K562 (cell line): Measurements from ENCODE around the gene ZNF234. TPM values are rescaled to one million over a fixed set of nuclear protein-coding genes. Genes with fewer than 3 reads are reported as not detected.
"Not testable (repeated sequence)": the region's sequence is repeated elsewhere in the genome, so short reads cannot be mapped to it uniquely, and the experiment has no call there.

ENCODE experiments used
- ATAC-seq: fragments of 200-7000 bp; cut with Tn5 transposase; 3 replicates; pipeline ENCODE4 v1.9.1; 2020; ENCODE audit warnings: moderate library complexity
- BruUV-seq: library from RNA; stranded (reverse); fragments of 400-500 nt; replicated peaks from 2 replicates; lab custom pipeline; 2021; lab: Mats Ljungman, UMichigan
- CTCF ChIA-PET: fragments of 300-600 bp; formaldehyde crosslinking; extraction: SDS; loops from one replicate; lab custom pipeline; 2021; ENCODE audit warnings: low intra/inter-chr PET ratio; lab: Yijun Ruan, JAX
- POLR2A ChIA-PET: fragments of 300-600, 350-650 bp; sonication (Branson Sonifier 250); formaldehyde crosslinking; extraction: SDS; loops from one replicate; lab custom pipeline; 2021; ENCODE audit warnings: antibody characterized with exemption, inconsistent platforms; lab: Yijun Ruan, JAX
- DNase-seq, 4 experiments: peaks; one replicate each; pipeline versions ENCODE4 v3.0.0 to v3.0.0-alpha.2; 2011 to 2018; ENCODE audit warnings: low spot score in 3 of 4, mixed read lengths in 3 of 4; ENCODE audit errors: extremely low read depth in 1 of 4
- FAIRE-seq: peaks from 2 replicates; lab custom pipeline; 2011; peaks lifted over from hg19 to GRCh38; lab: Jason Lieb, UNC
- H2AFZ ChIP-seq: 2 replicates; pipeline ENCODE4 v1.6.0; 2011; ENCODE audit warnings: low read depth, low read length, control low read depth, inconsistent platforms
- H3K27ac ChIP-seq: fragments of 200-600 bp; 3 replicates; pipeline ENCODE4 v1.8.0; 2011; ENCODE audit warnings: low read depth, mild to moderate bottlenecking, control low read depth, inconsistent platforms, low read length, moderate library complexity, mixed read lengths; ENCODE audit errors: extremely low read depth
- H3K27me3 ChIP-seq, 2 experiments: fragments of 300-600 bp in 1 of 2; 2 replicates in 1 of 2; 3 replicates in 1 of 2; pipeline versions ENCODE4 v1.6.0 to v1.8.0; 2011; ENCODE audit warnings: inconsistent platforms in 2 of 2, low read length in 2 of 2, mild to moderate bottlenecking in 1 of 2, mixed read lengths in 1 of 2, moderate library complexity in 1 of 2; ENCODE audit not compliant: control insufficient read depth in 2 of 2, insufficient read depth in 2 of 2
- H3K36me3 ChIP-seq: fragments of 300-600 bp; 3 replicates; pipeline ENCODE4 v1.8.0; 2011; ENCODE audit warnings: mild to moderate bottlenecking, low read length, inconsistent platforms; ENCODE audit not compliant: control insufficient read depth, insufficient read depth
- H3K4me1 ChIP-seq, 2 experiments: fragments of 200-600 bp in 1 of 2; replicated peaks in 1 of 2; 2 replicates in 1 of 2; 3 replicates in 1 of 2; pipeline versions ENCODE4 v1.5.1 to v1.8.0; 2011; ENCODE audit warnings: inconsistent platforms in 2 of 2, low read length in 2 of 2, mild to moderate bottlenecking in 1 of 2, mixed read lengths in 1 of 2, moderate library complexity in 1 of 2; ENCODE audit not compliant: control insufficient read depth in 2 of 2, insufficient read depth in 2 of 2
- H3K4me2 ChIP-seq: 2 replicates; pipeline ENCODE4 v1.6.1; 2011; ENCODE audit warnings: low read length, control low read depth, inconsistent platforms, mixed read lengths; ENCODE audit not compliant: insufficient read depth
- H3K4me3 ChIP-seq: fragments of 200-600 bp; sonication (generic), shearing (Covaris generic); 2 replicates; pipeline ENCODE4 v1.5.1; 2016; ENCODE audit warnings: control low read depth, inconsistent platforms
- H3K79me2 ChIP-seq: fragments of 200-600 bp; 3 replicates; pipeline ENCODE4 v1.8.0; 2011; ENCODE audit warnings: low read length, inconsistent platforms; ENCODE audit not compliant: control insufficient read depth, insufficient read depth
- H3K9ac ChIP-seq, 2 experiments: 2 replicates each; pipeline versions ENCODE4 v1.6.0 to v1.6.1; 2011; ENCODE audit warnings: low read depth in 2 of 2, low read length in 2 of 2, control low read depth in 1 of 2, inconsistent platforms in 1 of 2, mild to moderate bottlenecking in 1 of 2, mixed read lengths in 1 of 2; ENCODE audit not compliant: insufficient read depth in 1 of 2
- H3K9me1 ChIP-seq: one replicate; pipeline ENCODE4 v1.6.0; 2011; ENCODE audit warnings: inconsistent platforms, mild to moderate bottlenecking, low read length, moderate library complexity; ENCODE audit not compliant: control insufficient read depth, insufficient read depth
- H3K9me3 ChIP-seq: replicated peaks from 2 replicates; pipeline ENCODE4 v1.5.1; 2011; ENCODE audit warnings: low read depth, low read length, inconsistent platforms; ENCODE audit not compliant: control insufficient read depth, insufficient read depth
- H4K20me1 ChIP-seq: replicated peaks from 2 replicates; pipeline ENCODE4 v1.6.1; 2011; ENCODE audit warnings: low read length, inconsistent platforms, mixed read lengths; ENCODE audit not compliant: control insufficient read depth, insufficient read depth
- CBX3 ChIP-seq, 2 experiments: IDR thresholded peaks; 1 replicate in 1 of 2; 2 replicates in 1 of 2; pipeline ENCODE4 v1.6.1; 2012; ENCODE audit warnings: inconsistent platforms in 2 of 2, low read length in 2 of 2, borderline replicate concordance in 1 of 2, control low read depth in 1 of 2
- CBX8 ChIP-seq: fragments of 200-600 bp; sonication (generic); IDR thresholded peaks from 2 replicates; pipeline ENCODE4 v1.6.1; 2012; ENCODE audit warnings: borderline replicate concordance, mixed run types, low read depth, mild to moderate bottlenecking, moderate library complexity, mixed read lengths, low read length, control low read depth, inconsistent platforms; ENCODE audit not compliant: poor library complexity, severe bottlenecking; ENCODE audit errors: extremely low read depth
- ETV5 ChIP-seq: sonication (generic); formaldehyde crosslinking; IDR thresholded peaks from 2 replicates; pipeline ENCODE4 v1.4.0; 2020; ENCODE audit warnings: low read depth, mild to moderate bottlenecking, missing genetic modification reagents
- TRIM28 ChIP-seq: fragments of 450-650 bp; IDR thresholded peaks from 2 replicates; pipeline ENCODE4 v1.6.1; 2017
- ZNF75A ChIP-seq: fragments of 450-650 bp; formaldehyde crosslinking; IDR thresholded peaks from 2 replicates; pipeline ENCODE4 v1.4.0; 2020; ENCODE audit warnings: mild to moderate bottlenecking
- WGBS: fragments of 100-300 bp; shearing (Covaris generic); methylation state at CpG from one replicate; pipeline ENCODE4 v1.1.6; 2016; ENCODE audit warnings: low coverage, mixed read lengths; ENCODE audit not compliant: insufficient coverage; ENCODE audit errors: missing lambda C conversion rate; 5-methylcytosine and 5-hydroxymethylcytosine counted together
- in situ Hi-C: fragments of 300-500 bp; cut with MboI; formaldehyde crosslinking; loops from 4 replicates; pipeline ENCODE4 v1.15.0; 2018; ENCODE audit warnings: inconsistent platforms, mixed read lengths
- intact Hi-C: fragments of 100-400 bp; cut with micrococcal nuclease; formaldehyde crosslinking; loops from 2 replicates; pipeline ENCODE4 v1.14.2; 2022
- polyA plus RNA-seq, 8 experiments: library from polyadenylated mRNA; depleted of rRNA in 4 of 8; stranded (reverse) in 5 of 8; unstranded in 3 of 8; fragments of >200 nt; fragmentation: Nextera tagmentation in 2 of 8; fragmentation: Illumina TruSeq in 1 of 8; extraction: Ambion mirVana in 2 of 8; extraction: Trizol in 1 of 8; gene quantifications; 2 replicates each; pipeline versions ENCODE4 v1.2.1 to v1.2.3, GENCODE V29; 2011 to 2014; ENCODE audit warnings: inconsistent platforms in 1 of 8, missing spikeins in 1 of 8
- total RNA-seq, 7 experiments: library from RNA; depleted of rRNA in 6 of 7; stranded (reverse); fragments of >200 nt in 6 of 7; fragmentation: Illumina TruSeq in 2 of 7; extraction: Trizol in 2 of 7; gene quantifications; 2 replicates each; pipeline versions ENCODE4 v1.2.1 to v1.2.3, GENCODE V29; 2011 to 2021; ENCODE audit warnings: low replicate concordance in 1 of 7

The ZNF234 gene
- total and polyA plus RNA-seq, 9 of the 15 experiments (the other 6 are each of a cell fraction or from before 2014, with no cell fraction given): 0.82 to 2.9 (median 1.5) TPM

DNA sequence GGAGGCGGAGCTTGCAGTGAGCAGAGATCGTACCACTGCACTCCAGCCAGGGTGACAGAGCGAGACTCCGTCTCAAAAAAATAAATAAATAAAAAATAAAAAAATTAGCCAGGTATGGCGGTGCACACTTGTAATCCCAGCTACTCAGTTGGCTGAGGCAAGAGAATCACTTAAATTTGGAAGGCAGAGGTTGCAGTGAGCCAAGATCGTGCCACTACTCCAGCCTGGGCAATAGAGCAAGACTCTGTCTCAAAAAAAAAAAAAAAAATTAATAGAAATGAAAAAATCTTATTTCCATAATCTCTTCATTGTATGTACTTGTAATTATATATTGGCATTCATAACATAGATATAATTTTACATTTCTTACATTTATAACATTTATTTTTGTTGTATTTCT is 29.3 kb downstream of the ZNF234 start:
- H2AFZ ChIP-seq, DNase-seq, FAIRE-seq, H4K20me1 ChIP-seq, H3K4me1 ChIP-seq, CTCF ChIA-PET, H3K4me3 ChIP-seq, POLR2A ChIA-PET, H3K9me1 ChIP-seq, H3K4me2 ChIP-seq, H3K27ac ChIP-seq, BruUV-seq, in situ Hi-C loops, intact Hi-C loops, H3K27me3 ChIP-seq, H3K9me3 ChIP-seq, H3K9ac ChIP-seq, ATAC-seq, H3K79me2 ChIP-seq: not testable (repeated sequence)
- WGBS: 83% methylated on average over 6 of the region's 6 CpGs
- peaks cover 51% of the 10 kb centered on the region; the same call in 2 of the 3 replicates for H3K36me3 ChIP-seq

DNA sequence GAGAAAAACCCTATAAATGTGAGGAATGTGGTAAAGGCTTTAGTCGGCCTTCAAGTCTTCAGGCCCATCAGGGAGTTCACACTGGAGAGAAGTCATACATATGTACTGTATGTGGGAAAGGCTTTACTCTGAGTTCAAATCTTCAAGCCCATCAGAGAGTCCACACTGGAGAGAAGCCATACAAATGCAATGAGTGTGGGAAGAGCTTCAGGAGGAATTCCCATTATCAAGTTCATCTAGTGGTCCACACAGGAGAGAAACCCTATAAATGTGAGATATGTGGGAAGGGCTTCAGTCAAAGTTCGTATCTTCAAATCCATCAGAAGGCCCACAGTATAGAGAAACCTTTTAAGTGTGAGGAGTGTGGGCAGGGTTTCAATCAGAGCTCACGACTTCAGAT is 35.2 kb downstream of the ZNF234 start:
- Histone ChIP-seq H3K9me1 (no peaks in the 10 kb centered on the region), H2AFZ (no peak overlapping the region), H3K9me3 (peaks cover 18% of the 10 kb centered on the region), H4K20me1 (no peaks in the 10 kb centered on the region), H3K27me3 (no peaks in the 10 kb centered on the region), H3K9ac (no peak overlapping the region)
- no peak for ATAC-seq
- FAIRE-seq: no peak
- no TSS peak for BruUV-seq
- DNase-seq: no peak
- TF ChIP-seq CBX3 (IDR thresholded peaks at IDR 0.05; ENCODE audit: borderline replicate concordance in 1 of 2, low read length in 2 of 2) (0 out of 3 replicates have a peak, but pooled peaks of 1 of the 2 experiments have one; percentile 12), ZNF75A (peak; percentile 97), ETV5 (CRISPR knock-in tag) (no peak), CBX8 (no peak), TRIM28 (peak; percentile 31; the same call in 1 of the 2 replicates)
- TF ChIP-seq, all 486 proteins: peak for 3
- WGBS: 26% methylated on average over 3 of the region's 3 CpGs
- intact Hi-C loops: no loop called here
- Histone ChIP-seq H3K27ac (no peak overlapping the region), H3K4me2 (no peak overlapping the region), H3K36me3 (peaks cover 40% of the 10 kb centered on the region; the same call in 2 of the 3 replicates), H3K79me2 (no peaks in the 10 kb centered on the region), H3K4me1 (no peaks in the 10 kb centered on the region), H3K4me3 (no peak overlapping the region)
- ChIA-PET POLR2A (interaction anchor here (1.7 kb wide), 1 partner anchor 12 kb away, joined by 7 read pairs; the partner anchor contains the start of gene ZNF226), CTCF (no interaction called here)
- in situ Hi-C loops: no loop called here
